Lower leg skin (tissue), 4 donors: ENCODE results near the gene CRYL1. TPM values are rescaled to one million over a fixed set of nuclear protein-coding genes. Genes with fewer than 3 reads are reported as not detected.

Experiments used
- DNase-seq, 2 donors: peaks; one replicate each; pipeline ENCODE4 v3.0.0-alpha.2; 2019; ENCODE audit warnings: low spot score in 2 of 2
- H3K4me3 ChIP-seq: fragments of 200-600 bp; sonication (generic); 2 replicates; pipeline ENCODE4 v1.5.1; 2017; ENCODE audit warnings: mild to moderate bottlenecking, low read depth; ENCODE audit not compliant: poor library complexity, severe bottlenecking
- CTCF ChIP-seq, 3 donors: fragments of 450-650 bp; IDR thresholded peaks; one replicate each; pipeline ENCODE4 v1.5.1; 2016; ENCODE audit warnings: antibody characterized with exemption in 3 of 3, mild to moderate bottlenecking in 3 of 3, moderate library complexity in 2 of 3
- POLR2A ChIP-seq, 2 donors: fragments of 450-650 bp; IDR thresholded peaks; one replicate each; pipeline ENCODE4 v1.6.1; 2016 to 2017; ENCODE audit warnings: antibody characterized with exemption in 2 of 2, mild to moderate bottlenecking in 1 of 2, moderate library complexity in 1 of 2
- WGBS, 2 donors: methylation state at CpG; one replicate each; pipeline ENCODE4 v1.1.5; 2018; 5-methylcytosine and 5-hydroxymethylcytosine counted together
- intact Hi-C: fragments of 100-400 bp; cut with DNase I; formaldehyde crosslinking; loops from one replicate; pipeline ENCODE4 v1.15.0; 2023; ENCODE audit warnings: low total_unique reads
- total RNA-seq, 4 donors: library from RNA; depleted of rRNA; stranded (reverse); fragments of >200 nt; gene quantifications; one replicate each; pipeline ENCODE4 v1.1.0, GENCODE V29; 2016

The CRYL1 gene
- total RNA-seq, 4 donors from 2014 or later = 10.3 to 21.4 (median 16.8) TPM

GRCh38 chr13:20373861-20374260, 151.8 kb downstream of the CRYL1 start:
- TF ChIP-seq POLR2A (IDR thresholded peaks at IDR 0.05) = no peak
- no peak for TF ChIP-seq CTCF (IDR thresholded peaks at IDR 0.05)
- no peak for DNase-seq
- intact Hi-C loops = no loop called here
- no peak overlapping the region for H3K4me3 ChIP-seq

- DNase-seq = peak in 1 of 2 donors; percentile 69
- intact Hi-C loops = no loop called here
- 88 to 95% methylated on average over 4 of the region's 4 CpGs for WGBS, 2 donors
- H3K4me3 ChIP-seq = no peak overlapping the region
- TF ChIP-seq POLR2A (IDR thresholded peaks at IDR 0.05) (no peak), CTCF (IDR thresholded peaks at IDR 0.05) (no peak)
These were observed 153.8 kb downstream of the CRYL1 start for GRCh38 chr13:20371825-20372224.

GRCh38 chr13:20370815-20371421, 154.7 kb downstream of the CRYL1 start:
- WGBS, 2 donors = 46 to 51% methylated on average over 2 of the region's 2 CpGs
- TF ChIP-seq CTCF (IDR thresholded peaks at IDR 0.05) = no peak
- no peak for TF ChIP-seq POLR2A (IDR thresholded peaks at IDR 0.05)
- H3K4me3 ChIP-seq = no peak overlapping the region
- intact Hi-C loops = no loop called here
- no peak for DNase-seq

GRCh38 chr13:20369886-20370361, 155.7 kb downstream of the CRYL1 start:
- intact Hi-C loops = no loop called here
- no peak for DNase-seq
- no peak for TF ChIP-seq POLR2A (IDR thresholded peaks at IDR 0.05)
- no peak for TF ChIP-seq CTCF (IDR thresholded peaks at IDR 0.05)
- H3K4me3 ChIP-seq = no peak overlapping the region
- WGBS, 2 donors = 61% methylated on average over 8 of the region's 8 CpGs

GRCh38 chr13:20366056-20366455, 159.6 kb downstream of the CRYL1 start:
- intact Hi-C loops = no loop called here
- H3K4me3 ChIP-seq = no peak overlapping the region
- TF ChIP-seq POLR2A (IDR thresholded peaks at IDR 0.05) = no peak
- TF ChIP-seq CTCF (IDR thresholded peaks at IDR 0.05) = no peak
- no peak for DNase-seq
- 79 to 83% methylated on average over 8 of the region's 8 CpGs for WGBS, 2 donors

- no peak overlapping the region for H3K4me3 ChIP-seq
- intact Hi-C loops = no loop called here
- TF ChIP-seq POLR2A (IDR thresholded peaks at IDR 0.05) (no peak), CTCF (IDR thresholded peaks at IDR 0.05) (no peak)
- no peak for DNase-seq
- WGBS, 2 donors = 61 to 64% methylated on average over 7 of the region's 7 CpGs
These were observed 162.1 kb downstream of the CRYL1 start for GRCh38 chr13:20363603-20364002.
